Mucosa of descending colon (tissue), 3 donors: Measurements from ENCODE around the gene CHAMP1. TPM values are rescaled to one million over a fixed set of nuclear protein-coding genes. Genes with fewer than 3 reads are reported as not detected.

Experiments
- ATAC-seq: fragments of 200-7000 bp; cut with Tn5 transposase; one replicate; pipeline ENCODE4 v1.9.1; 2020; ENCODE audit warnings: mild to moderate bottlenecking, moderate library complexity
- DNase-seq, 3 donors: peaks; one replicate each; pipeline ENCODE4 v3.0.0-alpha.2; 2020
- H3K36me3 ChIP-seq: fragments of 200-600 bp; one replicate; pipeline ENCODE4 v1.8.0; 2021; ENCODE audit warnings: low read depth, mild to moderate bottlenecking
- H3K4me1 ChIP-seq: fragments of 200-600 bp; one replicate; pipeline ENCODE4 v1.8.0; 2021; ENCODE audit warnings: low read depth, mild to moderate bottlenecking
- H3K4me3 ChIP-seq: fragments of 200-600 bp; one replicate; pipeline ENCODE4 v1.8.0; 2021; ENCODE audit warnings: mild to moderate bottlenecking
- H3K9me3 ChIP-seq: fragments of 200-600 bp; one replicate; pipeline ENCODE4 v1.8.0; 2021; ENCODE audit warnings: mild to moderate bottlenecking
- intact Hi-C, 2 donors: fragments of 100-400 bp; cut with DNase I in 1 of 2; cut with micrococcal nuclease in 1 of 2; formaldehyde crosslinking; loops; one replicate each; pipeline versions ENCODE4 v1.11.0 to v1.11.1; 2022; cut with DNase I, micrococcal nuclease
- long read RNA-seq, 2 donors: library from polyadenylated mRNA; unstranded; transcript quantifications; one replicate each; pipeline ENCODE4 v2.0.0, GENCODE V29; 2019 to 2021
- total RNA-seq, 3 donors: library from RNA; stranded (reverse); fragmentation: NEBNext Ultra II Directional in 2 of 3; extraction: Animal tissue kit (Norgen Biotek cat#: 25700) in 2 of 3; gene quantifications; one replicate each; pipeline versions ENCODE4 v1.2.1 to v1.2.4, GENCODE V29; 2021 to 2023
- TF ChIP-seq, protein P1 (sequence below): fragments of 200-600 bp; IDR thresholded peaks from one replicate; pipeline ENCODE4 v1.8.0; 2022; ENCODE audit warnings: antibody characterized with exemption, mild to moderate bottlenecking
- donor health status: DM: no; HTN: no; CAD: no; lungs with moderate emphysema.
- donor health status: DM: no; HTN: no; CAD: no.
- donor health status: DM: no; HTN: yes; CAD: no.

CHAMP1 gene
- 10 to 100 TPM; 16.1 to 17.8 (median 16.7) TPM for total RNA-seq
- long read RNA-seq, donor 1, partial matches to known transcripts: 0 of 1 reads
- long read RNA-seq, donor 1, other reads (novel, unspliced or antisense): 0 of 1 reads
- long read RNA-seq, donor 2: 0 reads

DNA sequence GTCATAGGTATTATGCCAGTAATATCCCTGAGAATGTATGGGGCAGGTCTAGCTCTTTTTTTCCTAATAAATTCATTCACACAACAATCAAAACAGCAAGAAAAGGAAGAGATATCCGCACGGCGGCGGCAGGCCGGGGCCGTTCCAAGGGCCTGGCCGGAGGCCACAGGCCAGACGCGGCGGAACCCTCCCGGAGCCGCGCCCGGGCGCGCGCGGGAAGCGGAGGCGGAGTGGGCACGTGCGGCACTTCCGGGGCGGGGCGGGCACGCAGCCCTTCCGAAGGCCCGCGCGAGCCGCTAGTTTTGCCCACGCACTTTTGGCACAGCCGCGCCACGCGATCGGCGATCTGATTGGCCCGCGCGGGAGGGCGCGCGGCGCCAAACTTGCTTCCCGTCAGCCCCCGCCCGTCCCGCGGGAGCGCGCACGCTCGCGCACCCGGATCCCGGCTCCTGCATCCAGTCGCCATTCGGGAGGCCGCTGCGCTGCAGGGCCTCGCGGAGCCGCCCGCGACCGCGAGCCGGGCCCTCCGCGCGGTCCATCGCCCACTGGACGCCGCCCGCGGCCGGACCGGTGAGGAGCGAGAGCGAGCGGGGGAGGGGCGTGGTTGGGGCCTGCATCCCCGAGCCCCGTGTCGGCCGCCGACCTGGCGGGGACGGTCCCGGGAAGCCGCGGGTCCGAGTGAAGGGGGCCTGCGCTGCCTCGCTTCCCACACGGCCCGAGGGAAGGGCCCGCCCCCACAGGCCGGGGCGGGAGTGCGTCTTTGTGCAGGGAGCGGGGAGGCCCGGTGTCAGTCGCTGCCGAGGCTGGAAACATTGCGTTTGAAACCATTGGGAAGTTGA, at the start of gene CHAMP1:
TSS of gene CHAMP1 (plus strand) at position 430 of the 839 bp plus-strand sequence. CDS start 9,340 bp downstream, outside the sequence.
- intact Hi-C loops: no loop called here
- H3K4me1 ChIP-seq: peaks cover 18% of the 10 kb centered on the region
- no peaks in the 10 kb centered on the region for H3K36me3 ChIP-seq
- peak; percentile 96 for ATAC-seq
- peak within 1 kb of the TSS; percentile 84 for H3K4me3 ChIP-seq
- DNase-seq: peak; percentile 97 to 98 (median 97)
- TF ChIP-seq, protein P1, sequence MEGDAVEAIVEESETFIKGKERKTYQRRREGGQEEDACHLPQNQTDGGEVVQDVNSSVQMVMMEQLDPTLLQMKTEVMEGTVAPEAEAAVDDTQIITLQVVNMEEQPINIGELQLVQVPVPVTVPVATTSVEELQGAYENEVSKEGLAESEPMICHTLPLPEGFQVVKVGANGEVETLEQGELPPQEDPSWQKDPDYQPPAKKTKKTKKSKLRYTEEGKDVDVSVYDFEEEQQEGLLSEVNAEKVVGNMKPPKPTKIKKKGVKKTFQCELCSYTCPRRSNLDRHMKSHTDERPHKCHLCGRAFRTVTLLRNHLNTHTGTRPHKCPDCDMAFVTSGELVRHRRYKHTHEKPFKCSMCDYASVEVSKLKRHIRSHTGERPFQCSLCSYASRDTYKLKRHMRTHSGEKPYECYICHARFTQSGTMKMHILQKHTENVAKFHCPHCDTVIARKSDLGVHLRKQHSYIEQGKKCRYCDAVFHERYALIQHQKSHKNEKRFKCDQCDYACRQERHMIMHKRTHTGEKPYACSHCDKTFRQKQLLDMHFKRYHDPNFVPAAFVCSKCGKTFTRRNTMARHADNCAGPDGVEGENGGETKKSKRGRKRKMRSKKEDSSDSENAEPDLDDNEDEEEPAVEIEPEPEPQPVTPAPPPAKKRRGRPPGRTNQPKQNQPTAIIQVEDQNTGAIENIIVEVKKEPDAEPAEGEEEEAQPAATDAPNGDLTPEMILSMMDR: no peak
- no peaks in the 10 kb centered on the region for H3K9me3 ChIP-seq

DNA sequence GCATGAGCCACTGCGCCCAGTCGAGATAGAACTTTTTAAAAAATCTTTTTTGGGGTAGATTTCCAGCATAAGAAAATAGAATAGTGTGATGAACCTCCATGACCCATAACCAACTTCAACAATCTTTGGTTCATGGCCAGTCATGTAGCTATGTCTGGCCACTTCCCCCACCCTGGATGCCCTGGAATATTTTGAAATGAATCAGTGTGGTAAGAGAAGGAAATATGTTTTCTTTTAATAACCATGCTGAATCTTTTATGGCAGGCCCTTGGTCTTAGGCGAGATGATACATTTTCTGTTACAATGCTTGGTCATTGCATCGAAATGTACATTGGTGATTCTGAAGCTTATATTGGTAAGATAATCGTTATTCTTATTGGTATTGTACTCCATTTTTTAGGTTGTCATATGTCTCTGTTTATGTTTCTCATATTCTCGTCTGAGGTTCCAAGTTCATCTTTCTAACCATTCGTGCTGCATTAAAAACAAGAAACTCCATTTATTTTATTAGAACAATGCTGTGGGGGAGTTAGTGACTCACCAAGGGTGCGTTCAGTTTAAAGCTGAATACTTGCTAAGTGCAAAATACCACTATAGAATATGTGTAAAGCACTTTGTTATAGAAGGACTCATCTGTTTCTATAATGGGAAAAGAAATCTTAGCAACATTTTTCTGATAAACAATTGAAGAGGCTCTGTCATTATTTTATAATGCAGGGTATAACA, 49.3 kb upstream of the CHAMP1 start:
- Histone ChIP-seq H3K4me1 (peaks cover 6% of the 10 kb centered on the region), H3K9me3 (no peaks in the 10 kb centered on the region), H3K4me3 (no peak overlapping the region), H3K36me3 (peaks cover under 1% of the 10 kb centered on the region)
- TF ChIP-seq, protein P1: no peak
- intact Hi-C loops: no loop called here
- ATAC-seq: no peak
- DNase-seq: no peak

GRCh38 chr13:114266241-114266640, 48.1 kb upstream of the CHAMP1 start:
- peaks cover 6% of the 10 kb centered on the region for H3K4me1 ChIP-seq
- H3K4me3 ChIP-seq: no peak overlapping the region
- ATAC-seq (no peak), DNase-seq (no peak)
- H3K36me3 ChIP-seq: peaks cover 5% of the 10 kb centered on the region
- H3K9me3 ChIP-seq: no peaks in the 10 kb centered on the region
- intact Hi-C loops: no loop called here
- TF ChIP-seq, protein P1: no peak

GRCh38 chr13:114268344-114269280, 45.7 kb upstream of the CHAMP1 start:
- Histone ChIP-seq H3K4me1 (no peaks in the 10 kb centered on the region), H3K9me3 (no peaks in the 10 kb centered on the region), H3K36me3 (peaks cover 5% of the 10 kb centered on the region), H3K4me3 (no peak overlapping the region)
- TF ChIP-seq, protein P1: no peak
- DNase-seq (no peak), ATAC-seq (peak; percentile 25)
- intact Hi-C loops: no loop called here

DNA sequence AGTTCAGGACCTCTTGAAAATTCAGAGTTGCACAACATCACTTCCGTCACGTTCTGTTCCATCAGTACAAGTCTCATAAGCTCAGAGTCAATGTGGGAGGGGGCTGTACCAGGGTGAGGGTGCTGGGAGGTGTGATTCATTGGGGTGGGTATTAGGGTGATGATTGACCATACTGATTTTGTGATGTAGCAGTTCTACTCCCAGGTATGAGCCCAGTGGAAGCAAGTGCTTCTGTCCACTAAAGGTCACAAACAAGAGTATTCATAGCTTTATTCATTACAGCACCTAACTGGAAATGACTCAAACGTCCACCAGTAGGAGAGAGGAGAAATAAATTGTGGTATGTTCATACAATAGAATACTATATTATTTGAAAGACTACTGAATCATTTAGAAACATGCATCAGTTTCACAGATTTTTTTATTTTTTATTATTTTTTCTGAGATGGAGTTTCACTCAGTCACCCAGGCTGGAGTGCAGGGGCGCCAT, 45.0 kb upstream of the CHAMP1 start:
- TF ChIP-seq, protein P1: no peak
- intact Hi-C loops: no loop called here
- DNase-seq (no peak), ATAC-seq (no peak)
- no peaks in the 10 kb centered on the region for H3K4me1 ChIP-seq
- H3K9me3 ChIP-seq: no peaks in the 10 kb centered on the region
- peaks cover 5% of the 10 kb centered on the region for H3K36me3 ChIP-seq
- H3K4me3 ChIP-seq: no peak overlapping the region
